Hepatocyte (in vitro differentiated cells): ENCODE results near the gene PDE4B. TPM values are rescaled to one million over a fixed set of nuclear protein-coding genes. Genes with fewer than 3 reads are reported as not detected.

Experiments used
- DNase-seq: peaks from one replicate; pipeline ENCODE4 v3.0.0-alpha.2; 2016; ENCODE audit warnings: low spot score
- H2AFZ ChIP-seq: fragments of 200-600 bp; sonication (generic); 2 replicates; pipeline ENCODE4 v1.6.0; 2016; ENCODE audit warnings: antibody characterized with exemption, mild to moderate bottlenecking
- H3K27ac ChIP-seq: fragments of 200-600 bp; sonication (generic); 2 replicates; pipeline ENCODE4 v1.5.1; 2016; ENCODE audit warnings: mild to moderate bottlenecking
- H3K27me3 ChIP-seq: fragments of 200-600 bp; sonication (generic); 2 replicates; pipeline ENCODE4 v1.6.1; 2016
- H3K36me3 ChIP-seq: fragments of 200-600 bp; sonication (generic); replicated peaks from 2 replicates; pipeline ENCODE4 v1.5.1; 2016; ENCODE audit warnings: low read depth; ENCODE audit not compliant: insufficient read depth
- H3K4me1 ChIP-seq: fragments of 200-600 bp; sonication (generic); 2 replicates; pipeline ENCODE4 v1.5.1; 2016; ENCODE audit warnings: mild to moderate bottlenecking, moderate library complexity; ENCODE audit not compliant: insufficient read depth
- H3K4me2 ChIP-seq: fragments of 200-600 bp; sonication (generic); 2 replicates; pipeline ENCODE4 v1.6.0; 2016
- H3K4me3 ChIP-seq: fragments of 200-600 bp; sonication (generic); 2 replicates; pipeline ENCODE4 v1.5.1; 2016; ENCODE audit warnings: mild to moderate bottlenecking
- H3K79me2 ChIP-seq: fragments of 200-600 bp; sonication (generic); 2 replicates; pipeline ENCODE4 v1.6.0; 2017; ENCODE audit warnings: mild to moderate bottlenecking
- H3K9me2 ChIP-seq: fragments of 200-600 bp; sonication (generic); replicated peaks from 2 replicates; pipeline ENCODE4 v1.6.0; 2017; ENCODE audit warnings: mild to moderate bottlenecking; ENCODE audit not compliant: insufficient read depth
- H3K9me3 ChIP-seq: fragments of 200-600 bp; sonication (generic); 2 replicates; pipeline ENCODE4 v1.5.1; 2016; ENCODE audit warnings: low read depth, mild to moderate bottlenecking
- H4K20me1 ChIP-seq: fragments of 200-600 bp; sonication (generic); 2 replicates; pipeline ENCODE4 v1.6.0; 2016; ENCODE audit warnings: mild to moderate bottlenecking; ENCODE audit not compliant: insufficient read depth, poor library complexity, severe bottlenecking
- CTCF ChIP-seq: fragments of 200-600 bp; sonication (generic); IDR thresholded peaks from 2 replicates; pipeline ENCODE4 v1.5.1; 2016; ENCODE audit warnings: antibody characterized with exemption, mild to moderate bottlenecking; ENCODE audit not compliant: poor library complexity
- EZH2 ChIP-seq: fragments of 200-600 bp; sonication (generic); IDR thresholded peaks from 2 replicates; pipeline ENCODE4 v1.6.1; 2016; ENCODE audit warnings: antibody characterized with exemption, mild to moderate bottlenecking, borderline replicate concordance
- EZH2phosphoT487 ChIP-seq: fragments of 200-600 bp; sonication (generic); IDR thresholded peaks from one replicate; pipeline ENCODE4 v1.6.1; 2018; ENCODE audit warnings: antibody characterized with exemption, mild to moderate bottlenecking, low read depth, moderate library complexity; ENCODE audit not compliant: unreplicated experiment, severe bottlenecking
- WGBS: methylation state at CpG from one replicate; pipeline ENCODE4 v1.1.6; 2016; ENCODE audit warnings: low lambda C conversion rate; ENCODE audit errors: missing lambda C conversion rate; 5-methylcytosine and 5-hydroxymethylcytosine counted together
- polyA plus RNA-seq: library from polyadenylated mRNA; unstranded; fragments of >200 nt; fragmentation: Nextera tagmentation; extraction: Ambion mirVana; gene quantifications from 2 replicates; pipeline ENCODE4 v1.2.1, GENCODE V29; 2016
- total RNA-seq: library from RNA; depleted of rRNA; stranded (reverse); fragments of >200 nt; gene quantifications from 2 replicates; pipeline ENCODE4 v1.2.3, GENCODE V29; 2014

Gene PDE4B
- total and polyA plus RNA-seq, 2 experiments from 2014 or later = 1.8 to 3.4 TPM

GRCh38 chr1:65762081-65762862 lies 30.4 kb upstream of the PDE4B start:
- TF ChIP-seq CTCF (no peak), EZH2phosphoT487 (no peak), EZH2 (no peak)
- H3K36me3 ChIP-seq = no peaks in the 10 kb centered on the region
- peak; percentile 4 for DNase-seq
- H3K9me3 ChIP-seq = no peaks in the 10 kb centered on the region
- H4K20me1 ChIP-seq = no peaks in the 10 kb centered on the region
- no peak overlapping the region for H3K4me2 ChIP-seq
- H2AFZ ChIP-seq = no peak overlapping the region
- no peaks in the 10 kb centered on the region for H3K4me1 ChIP-seq
- WGBS = 50% methylated on average over 8 of the region's 8 CpGs
- no peak overlapping the region for H3K27ac ChIP-seq
- no peaks in the 10 kb centered on the region for H3K79me2 ChIP-seq
- no peaks in the 10 kb centered on the region for H3K9me2 ChIP-seq
- H3K27me3 ChIP-seq = no peaks in the 10 kb centered on the region
- no peak overlapping the region for H3K4me3 ChIP-seq

GRCh38 chr1:65764052-65764451 lies 28.6 kb upstream of the PDE4B start:
- Histone ChIP-seq H3K9me2 (no peaks in the 10 kb centered on the region), H3K79me2 (no peaks in the 10 kb centered on the region), H3K27ac (no peak overlapping the region), H4K20me1 (no peaks in the 10 kb centered on the region), H3K4me3 (no peak overlapping the region), H3K36me3 (no peaks in the 10 kb centered on the region), H3K4me1 (no peaks in the 10 kb centered on the region), H3K9me3 (peaks cover 4% of the 10 kb centered on the region), H3K27me3 (no peaks in the 10 kb centered on the region), H2AFZ (no peak overlapping the region), H3K4me2 (no peak overlapping the region)
- DNase-seq = no peak
- TF ChIP-seq EZH2 (no peak), EZH2phosphoT487 (no peak), CTCF (no peak)

GRCh38 chr1:65765631-65766030 lies 27.1 kb upstream of the PDE4B start:
- H3K36me3 ChIP-seq = no peaks in the 10 kb centered on the region
- H3K27ac ChIP-seq = no peak overlapping the region
- no peak overlapping the region for H2AFZ ChIP-seq
- H3K9me3 ChIP-seq = peaks cover 4% of the 10 kb centered on the region
- H4K20me1 ChIP-seq = no peaks in the 10 kb centered on the region
- 86% methylated on average over 4 of the region's 4 CpGs for WGBS
- H3K4me2 ChIP-seq = no peak overlapping the region
- no peak for DNase-seq
- no peaks in the 10 kb centered on the region for H3K9me2 ChIP-seq
- no peaks in the 10 kb centered on the region for H3K4me1 ChIP-seq
- TF ChIP-seq EZH2phosphoT487 = no peak
- TF ChIP-seq CTCF = no peak
- TF ChIP-seq EZH2 = no peak
- H3K27me3 ChIP-seq = no peaks in the 10 kb centered on the region
- H3K4me3 ChIP-seq = no peak overlapping the region
- H3K79me2 ChIP-seq = no peaks in the 10 kb centered on the region

DNA sequence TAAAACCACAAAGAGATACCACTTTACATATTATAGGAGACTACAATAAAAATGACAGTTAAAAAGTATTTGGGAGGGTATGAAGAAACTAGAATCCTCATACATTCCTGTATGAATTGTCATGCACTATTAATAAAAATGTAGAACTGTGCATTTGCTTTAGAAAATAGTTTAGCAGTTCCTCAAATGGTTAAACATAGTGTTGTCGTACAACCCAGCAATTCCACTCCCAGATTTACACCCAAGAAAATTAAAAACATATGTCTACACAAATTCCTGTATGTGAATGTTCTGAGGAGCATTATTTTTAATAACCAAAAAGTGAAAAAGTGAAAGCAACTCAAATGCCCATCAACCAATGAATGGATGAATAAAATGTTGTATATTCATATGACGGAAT lies 23.1 kb upstream of the PDE4B start:
- WGBS = 77% methylated on average over 2 of the region's 2 CpGs
- H3K4me2 ChIP-seq = no peak overlapping the region
- TF ChIP-seq CTCF = no peak
- no peak for TF ChIP-seq EZH2phosphoT487
- TF ChIP-seq EZH2 = no peak
- H3K36me3 ChIP-seq = no peaks in the 10 kb centered on the region
- H3K27ac ChIP-seq = no peak overlapping the region
- H3K9me2 ChIP-seq = no peaks in the 10 kb centered on the region
- no peak for DNase-seq
- H2AFZ ChIP-seq = no peak overlapping the region
- no peaks in the 10 kb centered on the region for H4K20me1 ChIP-seq
- H3K27me3 ChIP-seq = no peaks in the 10 kb centered on the region
- H3K4me3 ChIP-seq = no peak overlapping the region
- H3K79me2 ChIP-seq = no peaks in the 10 kb centered on the region
- no peaks in the 10 kb centered on the region for H3K4me1 ChIP-seq
- H3K9me3 ChIP-seq = peaks cover 4% of the 10 kb centered on the region
